ENCODE results near the gene RPTOR. TPM values are rescaled to one million over a fixed set of nuclear protein-coding genes. Genes with fewer than 3 reads are reported as not detected.
"Not testable (repeated sequence)": the region's sequence is repeated elsewhere in the genome, so short reads cannot be mapped to it uniquely, and the experiment has no call there.

RPTOR gene
- total RNA-seq, 1 donor from 2014 or later: 18.8 TPM

DNA sequence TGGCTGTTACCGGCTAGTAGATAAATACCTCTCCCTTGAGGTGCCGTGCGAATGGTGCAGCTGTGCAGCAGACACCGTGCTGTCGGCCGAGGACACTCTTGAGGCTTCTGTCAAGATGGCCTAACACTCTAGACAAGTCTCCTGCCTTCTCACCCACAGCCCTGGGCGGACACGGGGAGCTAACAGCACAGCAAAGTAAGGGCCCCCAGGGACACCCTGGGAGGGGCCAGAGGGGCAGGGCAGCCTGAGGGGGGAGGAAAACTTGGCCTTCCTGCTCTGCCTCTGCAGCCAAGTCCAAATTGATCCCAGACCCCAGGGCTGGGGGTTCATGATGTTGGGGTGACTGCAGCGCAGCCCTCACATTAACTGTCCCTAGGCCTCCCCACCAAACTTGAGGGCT is 210.2 kb downstream of the RPTOR start:
- ATAC-seq: no peak

GRCh38 chr17:80755650-80756405 is 211.2 kb downstream of the RPTOR start:
- DNase-seq (ENCODE audit: low spot score) (no peak), ATAC-seq (no peak)

More for the DNA sequence above, 210.2 kb downstream of the RPTOR start:
- no peak for DNase-seq (ENCODE audit: low spot score)

GRCh38 chr17:80758481-80759376 is 214.1 kb downstream of the RPTOR start:
- DNase-seq (ENCODE audit: low spot score) (no peak), ATAC-seq (no peak)

DNA sequence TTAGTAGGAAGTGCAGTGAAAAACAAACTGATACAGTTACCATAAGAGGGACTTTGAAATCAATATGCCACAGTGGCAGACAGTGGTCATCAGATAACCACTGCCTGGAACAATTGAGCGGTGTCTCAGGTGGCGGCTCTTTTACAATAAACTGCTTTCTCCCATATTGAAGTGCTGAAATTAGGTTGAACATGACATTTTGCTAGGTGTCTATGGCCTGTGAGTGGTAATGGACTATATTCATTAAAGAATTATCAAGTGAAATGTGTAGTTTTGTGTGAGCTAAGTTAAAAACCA is 214.7 kb downstream of the RPTOR start:
- ATAC-seq (no peak), DNase-seq (ENCODE audit: low spot score) (no peak)

DNA sequence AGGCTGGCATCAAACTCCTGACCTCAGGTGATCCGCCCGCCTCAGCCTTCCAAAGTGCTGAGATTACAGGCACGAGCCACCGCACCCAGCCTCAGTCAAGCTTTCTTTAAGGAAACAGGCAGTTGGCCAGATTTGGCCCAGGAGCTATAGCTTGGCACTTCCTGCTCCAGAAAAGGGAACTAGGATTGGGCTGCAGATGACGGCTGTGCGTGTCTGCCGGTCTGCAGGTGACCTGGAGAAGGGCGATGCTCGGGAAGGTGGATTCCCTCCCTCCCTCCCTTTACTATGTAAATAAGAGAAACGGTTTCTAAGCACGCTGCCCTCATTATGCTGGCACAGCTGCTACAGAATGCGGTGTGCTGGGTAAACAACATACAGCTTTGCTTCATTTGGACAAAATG is 215.9 kb downstream of the RPTOR start:
- DNase-seq (ENCODE audit: low spot score): no peak

GRCh38 chr17:80761110-80761871 is 216.7 kb downstream of the RPTOR start:
- ATAC-seq (no peak), DNase-seq (ENCODE audit: low spot score) (no peak)

More for the DNA sequence above, 215.9 kb downstream of the RPTOR start:
- peak; percentile 25 for ATAC-seq

- DNase-seq (ENCODE audit: low spot score) (no peak), ATAC-seq (no peak)
Observed at GRCh38 chr17:80762076-80762475, 217.4 kb downstream of the RPTOR start.

DNA sequence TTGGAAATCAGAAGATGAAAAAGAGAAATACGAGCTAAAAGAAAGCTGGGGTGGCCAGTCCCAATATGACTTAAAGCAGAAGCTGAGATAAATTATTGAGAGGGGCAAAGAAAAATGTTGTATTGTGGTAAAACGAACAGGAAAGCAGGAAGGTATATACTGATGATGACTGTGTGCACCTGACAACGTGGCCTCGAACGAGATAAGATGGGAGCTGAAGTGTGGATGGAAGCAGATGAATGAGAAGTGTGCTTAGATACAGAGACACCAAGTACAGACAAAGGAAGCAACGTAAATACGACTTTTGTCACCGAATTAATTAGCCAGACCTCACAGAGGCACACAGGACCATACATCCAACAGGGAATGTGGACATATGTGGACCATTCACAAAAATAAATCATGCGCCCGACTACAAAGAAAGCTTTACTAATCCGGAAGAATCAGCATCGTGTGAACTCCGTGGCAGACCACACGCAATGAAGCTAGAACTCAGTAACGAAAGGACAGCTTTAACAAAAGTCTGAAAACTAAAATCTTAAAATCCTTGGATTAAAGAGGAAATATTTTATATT is 218.7 kb downstream of the RPTOR start:
- no peak for ATAC-seq
- DNase-seq (ENCODE audit: low spot score): no peak

DNA sequence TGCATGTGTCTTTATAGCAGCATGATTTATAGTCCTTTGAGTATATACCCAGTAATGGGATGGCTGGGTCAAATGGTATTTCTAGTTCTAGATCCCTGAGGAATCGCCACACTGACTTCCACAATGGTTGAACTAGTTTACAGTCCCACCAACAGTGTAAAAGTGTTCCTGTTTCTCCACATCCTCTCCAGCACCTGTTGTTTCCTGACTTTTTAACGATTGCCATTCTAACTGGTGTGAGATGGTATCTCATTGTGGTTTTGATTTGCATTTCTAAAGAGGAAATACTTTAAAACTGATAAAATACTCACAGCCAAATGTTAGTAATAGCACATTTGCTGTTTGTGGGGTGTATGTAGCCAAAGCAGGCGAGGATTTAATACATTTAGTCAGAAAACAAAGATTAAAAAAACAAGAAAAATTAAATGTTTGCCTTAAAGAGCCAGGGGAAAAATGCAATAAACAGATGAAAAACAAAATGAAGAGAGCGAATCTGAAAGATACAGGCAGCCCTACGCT is 220.0 kb downstream of the RPTOR start:
- DNase-seq (ENCODE audit: low spot score): not testable (repeated sequence)

DNA sequence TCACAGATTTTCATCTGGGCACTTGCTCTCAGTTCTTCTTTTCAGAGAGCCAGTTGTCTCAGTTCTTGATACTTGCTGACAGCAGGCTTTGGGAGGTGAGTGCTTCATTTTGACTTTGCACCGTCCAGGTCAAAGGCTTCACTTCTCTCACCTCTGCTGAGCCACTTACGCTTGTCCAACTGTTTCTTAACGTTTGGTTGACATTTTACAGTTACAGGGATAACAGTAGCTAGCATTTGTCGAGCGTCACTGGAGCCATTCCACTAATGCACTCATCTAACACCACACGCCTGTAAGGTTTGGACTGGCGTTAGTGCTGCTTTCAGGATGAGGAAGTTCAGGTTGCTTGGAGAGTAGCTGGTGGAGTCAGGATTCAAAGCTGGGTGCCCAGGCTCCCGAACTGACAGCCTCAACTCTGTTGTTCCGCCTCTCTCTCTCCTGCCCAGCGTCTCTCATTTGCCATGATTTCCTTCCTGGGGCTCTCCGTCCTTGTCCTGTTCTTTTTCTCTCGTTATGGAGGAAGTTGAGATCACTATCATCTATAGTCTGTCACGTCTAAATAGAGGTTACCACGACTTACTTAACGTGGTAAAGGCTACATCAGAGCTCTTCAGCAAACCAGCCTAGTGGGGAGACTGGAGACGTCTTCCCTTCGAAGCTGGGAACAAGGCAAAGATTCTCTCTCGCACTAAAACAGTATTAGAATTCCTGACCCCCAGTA is 220.8 kb downstream of the RPTOR start:
- ATAC-seq (no peak), DNase-seq (ENCODE audit: low spot score) (no peak)

More for the DNA sequence above, 220.0 kb downstream of the RPTOR start:
- ATAC-seq: not testable (repeated sequence)

- no peak for ATAC-seq
- no peak for DNase-seq (ENCODE audit: low spot score)
Observed at GRCh38 chr17:80766290-80766855, 221.7 kb downstream of the RPTOR start.

DNA sequence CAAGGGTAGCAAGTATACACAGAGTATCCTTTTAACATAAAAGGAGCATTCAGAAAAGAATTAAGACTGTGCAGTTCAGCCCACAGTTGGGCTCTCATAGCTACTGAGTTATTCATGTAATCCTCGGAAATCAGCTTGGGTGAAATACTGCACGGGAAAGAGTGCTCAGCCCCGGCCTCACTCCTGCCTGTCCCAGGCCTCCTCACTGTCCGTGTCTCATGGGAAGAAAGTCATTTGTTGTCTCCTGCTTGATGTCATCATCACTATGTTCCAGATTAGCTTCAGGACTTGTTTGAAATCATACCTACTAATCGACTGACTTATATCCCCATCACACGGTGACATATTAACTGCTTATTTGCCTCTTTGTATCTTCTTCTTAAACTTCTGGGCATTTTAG is 223.8 kb downstream of the RPTOR start:
- no peak for DNase-seq (ENCODE audit: low spot score)
- no peak for ATAC-seq

DNA sequence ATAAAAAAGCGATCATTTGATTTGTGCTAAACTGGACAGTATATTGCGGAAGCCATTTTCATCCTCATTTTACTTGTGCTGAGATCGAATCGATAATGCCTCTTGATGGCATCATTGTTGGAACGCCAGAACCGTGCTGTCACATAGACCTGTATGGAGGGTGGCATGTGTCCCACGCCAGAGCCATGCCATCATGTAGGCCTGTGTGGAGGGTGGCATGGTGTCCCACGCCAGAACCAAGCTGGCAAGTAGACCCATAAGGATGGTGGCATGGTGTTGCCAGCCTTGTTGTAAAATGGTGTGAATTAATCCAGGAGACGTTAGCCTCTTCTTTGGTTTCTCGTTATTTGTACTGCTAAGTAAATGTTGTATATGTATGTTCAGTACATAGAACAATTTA is 224.3 kb downstream of the RPTOR start:
- no peak for ATAC-seq

GRCh38 chr17:80769516-80769915 is 224.9 kb downstream of the RPTOR start:
- DNase-seq (ENCODE audit: low spot score) (no peak), ATAC-seq (no peak)

More for the DNA sequence above, 224.3 kb downstream of the RPTOR start:
- DNase-seq (ENCODE audit: low spot score): no peak

- no peak for DNase-seq (ENCODE audit: low spot score)
Observed at GRCh38 chr17:80769936-80770625, 225.4 kb downstream of the RPTOR start.

DNA sequence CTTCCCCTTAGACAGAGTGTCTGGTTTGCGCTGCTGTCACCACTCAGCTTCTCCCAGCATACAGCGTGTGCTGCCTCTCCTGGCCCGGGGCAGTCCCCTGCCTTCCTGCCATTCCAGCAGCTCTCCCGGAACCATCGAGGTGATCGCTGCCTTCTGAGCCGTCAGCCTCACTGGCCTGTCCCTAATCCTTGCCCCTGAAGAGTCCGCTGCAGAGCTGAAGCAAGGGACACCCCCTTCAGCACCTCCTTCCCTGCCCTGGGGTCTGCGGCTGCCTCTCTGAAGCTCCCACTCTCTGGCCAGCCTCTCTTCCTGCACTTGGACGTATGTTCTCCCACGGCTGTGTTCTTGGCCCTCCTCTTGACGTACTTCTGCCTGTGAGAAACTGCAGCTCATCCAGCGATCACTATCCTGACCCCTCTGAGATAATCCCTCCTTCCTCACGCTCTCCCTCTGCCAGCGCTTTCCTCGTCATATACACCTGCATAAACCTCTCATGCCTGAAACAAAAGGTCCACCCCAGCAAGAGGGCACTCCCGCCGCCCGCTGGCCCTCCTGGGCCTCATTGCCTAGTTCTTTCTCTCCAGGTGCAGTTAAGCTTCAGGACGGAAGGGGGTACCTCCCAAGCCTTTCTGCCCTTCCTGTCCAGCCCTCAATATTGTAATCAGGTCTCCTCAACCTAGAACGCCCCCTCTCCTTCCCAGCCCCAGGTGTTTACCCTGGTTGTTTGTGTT is 226.4 kb downstream of the RPTOR start:
- DNase-seq (ENCODE audit: low spot score) (no peak), ATAC-seq (no peak)

More at GRCh38 chr17:80769936-80770625, 225.4 kb downstream of the RPTOR start:
- no peak for ATAC-seq

DNA sequence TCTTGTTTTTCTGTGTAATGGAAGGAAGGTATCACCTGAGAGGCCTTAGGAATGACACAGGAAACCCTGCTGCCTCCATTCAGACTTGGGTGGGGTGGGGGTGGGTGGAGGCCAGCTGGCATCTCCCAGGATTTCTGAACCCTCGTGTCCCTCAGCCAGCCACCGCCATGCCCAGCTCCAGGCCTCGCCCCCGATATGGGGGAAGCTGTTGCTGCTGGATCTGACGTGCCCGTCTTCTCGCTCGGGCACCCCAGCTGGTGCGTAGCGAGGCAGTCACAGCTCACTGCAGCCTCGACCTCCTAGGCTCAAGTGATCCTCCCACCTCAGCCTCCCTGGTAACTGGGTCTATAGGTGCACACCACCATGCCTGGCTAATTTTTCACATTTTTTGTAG is 227.0 kb downstream of the RPTOR start:
- ATAC-seq: no peak
- DNase-seq (ENCODE audit: low spot score): no peak

DNA sequence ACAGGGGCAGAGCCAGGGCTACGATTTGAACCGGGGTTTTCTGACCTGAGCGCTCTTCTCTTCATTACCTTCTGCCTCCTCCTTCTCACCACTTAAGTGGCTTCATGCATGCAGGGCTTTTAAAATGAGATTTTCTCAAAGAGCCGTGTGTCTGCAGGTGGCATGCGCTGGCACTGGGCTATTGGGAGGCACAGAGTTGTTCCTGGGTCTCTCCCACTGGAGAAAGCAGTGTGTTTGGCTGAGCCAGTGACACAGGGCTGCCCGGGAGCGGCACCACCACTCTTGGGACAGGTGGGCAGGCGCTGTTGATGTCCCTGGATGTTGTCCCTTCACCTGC is 228.2 kb downstream of the RPTOR start:
- ATAC-seq (no peak), DNase-seq (ENCODE audit: low spot score) (no peak)
